Activated CD8-positive, alpha-beta memory T cell treated with anti-CD3 and anti-CD28 coated beads, Interleukin-2, amount 50 U/mL, for 4 hours (primary cell): ENCODE measurements around the gene TMEFF2.
A peak's percentile ranks its signal among the peaks of the same experiment; 100 is the strongest.
"Not testable (repeated sequence)": the region's sequence is repeated elsewhere in the genome, so short reads cannot be mapped to it uniquely, and the experiment has no call there.

Source experiments
- DNase-seq: peaks from one replicate; pipeline ENCODE4 v3.0.0-alpha.2; 2020

The TMEFF2 gene

GRCh38 chr2:192183296-192183695 lies 11.4 kb downstream of the TMEFF2 start:
- no peak for DNase-seq

GRCh38 chr2:192166946-192167345 lies 27.8 kb downstream of the TMEFF2 start:
- no peak for DNase-seq

- no peak for DNase-seq
Measured at GRCh38 chr2:192165842-192166241, 28.9 kb downstream of the TMEFF2 start.

- peak; percentile 54 for DNase-seq
Measured at GRCh38 chr2:192162392-192163042, 32.2 kb downstream of the TMEFF2 start.

GRCh38 chr2:192161656-192162290 lies 33.0 kb downstream of the TMEFF2 start:
- no peak for DNase-seq

GRCh38 chr2:192159736-192160135 lies 35.0 kb downstream of the TMEFF2 start:
- DNase-seq, result no peak

- DNase-seq, result no peak
Measured at GRCh38 chr2:192159208-192159607, 35.5 kb downstream of the TMEFF2 start.

GRCh38 chr2:192157776-192158175 lies 37.0 kb downstream of the TMEFF2 start:
- DNase-seq, result no peak

- no peak for DNase-seq
Measured at GRCh38 chr2:192155511-192156118, 39.1 kb downstream of the TMEFF2 start.

- no peak for DNase-seq
Measured at GRCh38 chr2:192153561-192153960, 41.2 kb downstream of the TMEFF2 start.

- DNase-seq, result no peak
Measured at GRCh38 chr2:192151853-192152252, 42.9 kb downstream of the TMEFF2 start.

GRCh38 chr2:192150166-192150565 lies 44.6 kb downstream of the TMEFF2 start:
- no peak for DNase-seq

GRCh38 chr2:192148620-192149321 lies 46.0 kb downstream of the TMEFF2 start:
- DNase-seq, result no peak

GRCh38 chr2:192148241-192148619 lies 46.5 kb downstream of the TMEFF2 start:
- no peak for DNase-seq

- no peak for DNase-seq
Measured at GRCh38 chr2:192146069-192147015, 48.4 kb downstream of the TMEFF2 start.

- DNase-seq, result no peak
Measured at GRCh38 chr2:192145496-192145895, 49.2 kb downstream of the TMEFF2 start.

GRCh38 chr2:192140236-192140839 lies 54.4 kb downstream of the TMEFF2 start:
- no peak for DNase-seq

GRCh38 chr2:192139813-192140212 lies 54.9 kb downstream of the TMEFF2 start:
- DNase-seq, result no peak

- DNase-seq, result no peak
Measured at GRCh38 chr2:192137451-192137850, 57.3 kb downstream of the TMEFF2 start.

GRCh38 chr2:192132604-192133003 lies 62.1 kb downstream of the TMEFF2 start:
- DNase-seq, result not testable (repeated sequence)

- not testable (repeated sequence) for DNase-seq
Measured at GRCh38 chr2:192130312-192130711, 64.4 kb downstream of the TMEFF2 start.

GRCh38 chr2:192128655-192129054 lies 66.1 kb downstream of the TMEFF2 start:
- no peak for DNase-seq
